HG03521 (cell line): Measurements from ENCODE around the gene GATAD2B.
"Not testable (repeated sequence)": the region's sequence is repeated elsewhere in the genome, so short reads cannot be mapped to it uniquely, and the experiment has no call there.

ENCODE experiments used
- ATAC-seq: cut with Tn5 transposase; IDR thresholded peaks from one replicate; pipeline ENCODE4 v1.9.1; 2021; ENCODE audit warnings: mild to moderate bottlenecking, moderate library complexity; ENCODE audit not compliant: unreplicated experiment

The GATAD2B gene

GRCh38 chr1:153768316-153769181 lies 154.2 kb downstream of the GATAD2B start:
- ATAC-seq, result no peak

DNA sequence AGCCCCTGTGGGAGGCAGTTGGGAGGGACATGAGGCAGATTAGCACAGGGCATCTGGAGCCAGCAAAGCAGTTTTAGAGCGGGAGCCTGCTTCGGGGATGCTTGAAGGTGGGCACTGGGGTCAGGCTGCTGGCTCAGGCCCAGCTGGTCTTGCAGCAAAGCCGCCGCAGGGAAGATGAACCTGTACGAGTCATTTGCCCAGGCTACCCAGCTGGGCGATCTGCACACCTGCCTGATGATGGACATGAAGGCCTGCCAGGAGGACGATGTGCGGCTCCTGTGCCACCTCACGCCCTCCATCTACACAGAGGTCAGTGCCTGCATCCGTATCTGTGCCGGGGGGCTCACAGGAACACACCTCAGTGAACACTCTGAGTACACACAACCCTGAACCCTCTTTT lies 155.3 kb downstream of the GATAD2B start:
- ATAC-seq, result no peak

- not testable (repeated sequence) for ATAC-seq
Measured at GRCh38 chr1:153766663-153767062, 156.1 kb downstream of the GATAD2B start.

DNA sequence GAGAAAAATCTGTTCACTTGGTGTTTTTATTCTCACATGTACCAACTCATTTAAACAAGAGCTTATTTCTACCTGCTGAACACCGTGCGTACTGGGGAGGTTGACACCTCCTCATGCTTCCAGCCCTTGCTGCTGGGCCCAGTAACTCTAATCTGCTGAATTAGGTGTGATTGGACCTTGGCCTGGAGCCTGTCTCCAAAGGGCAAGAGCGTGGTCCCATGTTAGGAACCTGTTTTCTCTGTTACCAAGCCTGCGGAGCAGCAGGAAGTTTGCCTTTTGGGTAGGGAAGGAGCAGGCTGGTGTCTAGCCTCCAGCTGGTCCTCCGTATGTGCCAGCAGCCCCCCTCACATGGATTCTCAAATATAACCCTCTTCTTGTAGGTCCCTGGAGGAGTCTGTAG lies 158.5 kb downstream of the GATAD2B start:
- ATAC-seq, result no peak

GRCh38 chr1:153763365-153764225 lies 159.2 kb downstream of the GATAD2B start:
- ATAC-seq, result no peak

GRCh38 chr1:153760440-153760839 lies 162.3 kb downstream of the GATAD2B start:
- ATAC-seq, result no peak
